HEK293 (cell line): ENCODE data around the gene VWF.

ENCODE experiments used
- CTCF ChIA-PET: fragments of 350-600 bp; formaldehyde crosslinking; extraction: SDS; loops from one replicate; lab custom pipeline; 2021; ENCODE audit warnings: antibody characterized with exemption; lab: Yijun Ruan, JAX
- POLR2A ChIA-PET: fragments of 300-600 bp; formaldehyde crosslinking; extraction: SDS; loops from one replicate; lab custom pipeline; 2020; ENCODE audit warnings: antibody characterized with exemption, inconsistent platforms; lab: Yijun Ruan, JAX
- H3K27ac ChIP-seq: fragments of 200-500 bp; sonication (Bioruptor generic); 2 replicates; pipeline ENCODE4 v1.5.1; 2014; ENCODE audit warnings: low read depth, low read length, control low read depth, inconsistent platforms; ENCODE audit errors: extremely low read depth
- H3K36me3 ChIP-seq, 2 experiments: fragments of 200-500 bp in 1 of 2; sonication (Bioruptor generic) in 1 of 2; 1 replicate in 1 of 2; 2 replicates in 1 of 2; pipeline ENCODE4 v1.5.1; 2014 to 2017; ENCODE audit warnings: inconsistent platforms in 2 of 2, low read length in 2 of 2; ENCODE audit not compliant: control insufficient read depth in 2 of 2, insufficient read depth in 1 of 2
- H3K4me1 ChIP-seq: fragments of 200-500 bp; sonication (Bioruptor generic); 2 replicates; pipeline ENCODE4 v1.5.1; 2014; ENCODE audit warnings: mild to moderate bottlenecking, low read length, inconsistent platforms; ENCODE audit not compliant: control insufficient read depth, insufficient read depth
- H3K4me3 ChIP-seq: 2 replicates; pipeline ENCODE4 v1.5.1; 2011; ENCODE audit warnings: low read depth, mild to moderate bottlenecking, control low read depth, low read length, moderate library complexity
- H3K9me3 ChIP-seq: fragments of 200-500 bp; sonication (Bioruptor generic); 2 replicates; pipeline ENCODE4 v1.5.1; 2014; ENCODE audit warnings: low read depth, low read length, inconsistent platforms; ENCODE audit not compliant: control insufficient read depth, insufficient read depth
- ATF2 ChIP-seq: fragments of 450-650 bp; formaldehyde crosslinking; IDR thresholded peaks from 2 replicates; pipeline ENCODE4 v1.5.1; 2016; ENCODE audit warnings: missing biosample characterization, missing genetic modification characterization, low read depth
- EGR2 ChIP-seq: fragments of 450-650 bp; formaldehyde crosslinking; IDR thresholded peaks from 2 replicates; pipeline ENCODE4 v1.5.1; 2016; ENCODE audit warnings: low read depth, missing biosample characterization, missing genetic modification characterization
- GLIS1 ChIP-seq: fragments of 450-650 bp; formaldehyde crosslinking; IDR thresholded peaks from 2 replicates; pipeline ENCODE4 v1.5.1; 2016; ENCODE audit warnings: missing biosample characterization, missing genetic modification characterization
- HIC1 ChIP-seq: fragments of 450-650 bp; formaldehyde crosslinking; IDR thresholded peaks from 2 replicates; pipeline ENCODE4 v1.5.1; 2016; ENCODE audit warnings: missing biosample characterization, missing genetic modification characterization
- PATZ1 ChIP-seq: fragments of 450-650 bp; formaldehyde crosslinking; IDR thresholded peaks from 2 replicates; pipeline ENCODE4 v1.5.1; 2016; ENCODE audit warnings: missing biosample characterization, missing genetic modification characterization
- WT1 ChIP-seq: fragments of 450-650 bp; formaldehyde crosslinking; IDR thresholded peaks from 2 replicates; pipeline ENCODE4 v1.5.1; 2016; ENCODE audit warnings: missing biosample characterization, missing genetic modification characterization
- ZFHX2 ChIP-seq: fragments of 450-650 bp; formaldehyde crosslinking; conservative IDR thresholded peaks from 2 replicates; pipeline ENCODE4 v1.5.1; 2016; ENCODE audit warnings: missing biosample characterization, missing genetic modification characterization
- ZIC2 ChIP-seq: fragments of 450-650 bp; formaldehyde crosslinking; IDR thresholded peaks from 2 replicates; pipeline ENCODE4 v1.5.1; 2016; ENCODE audit warnings: missing biosample characterization, missing genetic modification characterization
- ZNF121 ChIP-seq: fragments of 450-650 bp; formaldehyde crosslinking; IDR thresholded peaks from 2 replicates; pipeline ENCODE4 v1.5.1; 2016; ENCODE audit warnings: missing biosample characterization, missing genetic modification characterization
- ZNF133 ChIP-seq: fragments of 450-650 bp; formaldehyde crosslinking; IDR thresholded peaks from 2 replicates; pipeline ENCODE4 v1.5.1; 2016; ENCODE audit warnings: missing biosample characterization, missing genetic modification characterization
- ZNF138 ChIP-seq: fragments of 450-650 bp; formaldehyde crosslinking; IDR thresholded peaks from 2 replicates; pipeline ENCODE4 v1.5.1; 2016; ENCODE audit warnings: missing biosample characterization, missing genetic modification characterization, borderline replicate concordance
- ZNF214 ChIP-seq: fragments of 450-650 bp; formaldehyde crosslinking; IDR thresholded peaks from 2 replicates; pipeline ENCODE4 v1.5.1; 2017; ENCODE audit warnings: missing biosample characterization, mild to moderate bottlenecking, missing genetic modification characterization, borderline replicate concordance
- ZNF221 ChIP-seq: fragments of 450-650 bp; formaldehyde crosslinking; IDR thresholded peaks from 2 replicates; pipeline ENCODE4 v1.5.1; 2017; ENCODE audit warnings: missing biosample characterization, missing genetic modification characterization, borderline replicate concordance
- ZNF274 ChIP-seq, 2 experiments: fragments of 200-500 bp in 1 of 2; fragments of 450-650 bp in 1 of 2; sonication (Bioruptor generic) in 1 of 2; formaldehyde crosslinking in 1 of 2; IDR thresholded peaks; 2 replicates each; pipeline versions ENCODE4 v1.5.1 to v1.6.1; 2014 to 2016; ENCODE audit warnings: borderline replicate concordance in 1 of 2, inconsistent platforms in 1 of 2, low read length in 1 of 2, missing biosample characterization in 1 of 2, missing genetic modification characterization in 1 of 2
- ZNF394 ChIP-seq: fragments of 450-650 bp; formaldehyde crosslinking; IDR thresholded peaks from 2 replicates; pipeline ENCODE4 v1.5.1; 2016; ENCODE audit warnings: missing biosample characterization, missing genetic modification characterization, mild to moderate bottlenecking, moderate library complexity, borderline replicate concordance
- ZNF514 ChIP-seq: fragments of 450-650 bp; formaldehyde crosslinking; IDR thresholded peaks from 2 replicates; pipeline ENCODE4 v1.5.1; 2016; ENCODE audit warnings: missing biosample characterization, missing genetic modification characterization
- ZNF585B ChIP-seq: fragments of 450-650 bp; formaldehyde crosslinking; IDR thresholded peaks from 2 replicates; pipeline ENCODE4 v1.5.1; 2016; ENCODE audit warnings: missing biosample characterization, missing genetic modification characterization
- ZNF837 ChIP-seq: fragments of 450-650 bp; formaldehyde crosslinking; IDR thresholded peaks from 2 replicates; pipeline ENCODE4 v1.5.1; 2016; ENCODE audit warnings: missing biosample characterization, missing genetic modification characterization
- ZSCAN4 ChIP-seq: fragments of 450-650 bp; formaldehyde crosslinking; IDR thresholded peaks from 2 replicates; pipeline ENCODE4 v1.5.1; 2017; ENCODE audit warnings: missing biosample characterization, missing genetic modification characterization

The VWF gene

GRCh38 chr12:6092784-6093722 lies 31.4 kb downstream of the VWF start (continued):
- peak; percentile 78; the same call in 1 of the 2 replicates for TF ChIP-seq GLIS1 (tag by site-specific recombination)
- peak; percentile 38; the same call in 1 of the 2 replicates for TF ChIP-seq WT1 (tag by site-specific recombination)
- no peak for TF ChIP-seq ZNF585B (tag by site-specific recombination)
- TF ChIP-seq ZIC2 (tag by site-specific recombination) = peak; percentile 49
- TF ChIP-seq ZFHX2 (tag by site-specific recombination) = peak; percentile 69
- TF ChIP-seq EGR2 (tag by site-specific recombination) = peak; percentile 46
- TF ChIP-seq ATF2 = no peak
- TF ChIP-seq HIC1 = peak; percentile 70; the same call in 1 of the 2 replicates

GRCh38 chr12:6091786-6092566 lies 32.5 kb downstream of the VWF start:
- H3K27ac ChIP-seq = no peak overlapping the region
- H3K4me1 ChIP-seq = peaks cover 2% of the 10 kb centered on the region; the same call in 1 of the 2 replicates
- TF ChIP-seq ZNF394 = no peak
- no peak for TF ChIP-seq ZNF274 (IDR thresholded peaks at IDR 0.05; ENCODE audit: low read length)
- no peak for TF ChIP-seq ZNF274 (tag by site-specific recombination; IDR thresholded peaks at IDR 0.05; ENCODE audit: borderline replicate concordance)
- TF ChIP-seq ZNF837 (tag by site-specific recombination) = no peak
- TF ChIP-seq ZNF121 (tag by site-specific recombination) = 0 out of 2 replicates have a peak, but pooled peaks have one; percentile 0
- no peak for TF ChIP-seq ZNF133
- no peak for TF ChIP-seq ZNF221 (tag by site-specific recombination)
- TF ChIP-seq ZSCAN4 (tag by site-specific recombination) = peak; percentile 54; the same call in 1 of the 2 replicates
- no peak for TF ChIP-seq ZNF138 (tag by site-specific recombination)
- TF ChIP-seq PATZ1 (tag by site-specific recombination) = no peak
- no peak for TF ChIP-seq ZNF214 (tag by site-specific recombination)
- no peak for TF ChIP-seq ZNF514 (tag by site-specific recombination)
- H3K36me3 ChIP-seq = no peaks in the 10 kb centered on the region
- H3K4me3 ChIP-seq = no peak overlapping the region
- ChIA-PET POLR2A (interaction anchor here (1.0 kb wide), 1 partner anchor 49 kb away, joined by 4 read pairs; no protein-coding TSS in a partner anchor), CTCF (interaction anchor here (1.5 kb wide), 1 partner anchor 10 kb away, joined by 4 read pairs; no protein-coding TSS in a partner anchor)
- H3K9me3 ChIP-seq = no peaks in the 10 kb centered on the region
